IPS DF 4.7 (cell line): Measurements from ENCODE around the gene GREB1.

ENCODE experiments used
- DNase-seq: peaks from one replicate; pipeline ENCODE4 v3.0.0-alpha.2; 2013; ENCODE audit warnings: low spot score; ENCODE audit errors: extremely low read depth

Gene GREB1

DNA sequence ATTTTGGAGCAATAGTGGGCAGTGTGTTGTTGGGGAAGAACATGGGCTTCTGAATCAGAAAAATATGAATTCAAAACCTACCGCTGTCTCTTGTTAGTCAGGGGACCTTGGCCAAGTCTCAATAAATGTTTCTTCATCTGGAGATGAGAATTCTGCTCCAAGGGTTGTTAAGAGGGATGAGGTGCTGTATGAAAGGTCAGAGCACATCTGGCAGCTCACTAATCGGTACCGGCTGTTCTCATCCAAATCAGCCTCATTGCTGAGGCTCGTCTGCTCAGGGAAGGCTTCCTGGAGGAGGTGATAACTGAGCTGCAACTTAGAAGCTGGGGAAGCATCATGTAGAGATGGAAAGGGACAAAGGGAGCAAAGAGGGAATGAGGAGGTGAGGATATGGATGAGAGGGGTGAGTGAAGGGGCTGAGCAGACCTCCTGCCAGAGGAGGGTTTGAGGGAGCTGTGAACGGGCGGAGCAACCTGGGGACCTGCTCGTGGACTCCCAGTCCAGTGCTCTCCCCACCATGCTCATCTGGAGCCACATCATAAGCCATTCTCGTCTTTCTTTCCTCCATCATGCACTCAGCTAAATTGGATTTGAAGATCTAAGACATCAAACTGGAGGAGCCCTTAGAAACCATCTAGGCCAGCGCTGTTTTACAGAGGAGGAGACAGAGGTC is 47.4 kb downstream of the GREB1 start:
- no peak for DNase-seq

DNA sequence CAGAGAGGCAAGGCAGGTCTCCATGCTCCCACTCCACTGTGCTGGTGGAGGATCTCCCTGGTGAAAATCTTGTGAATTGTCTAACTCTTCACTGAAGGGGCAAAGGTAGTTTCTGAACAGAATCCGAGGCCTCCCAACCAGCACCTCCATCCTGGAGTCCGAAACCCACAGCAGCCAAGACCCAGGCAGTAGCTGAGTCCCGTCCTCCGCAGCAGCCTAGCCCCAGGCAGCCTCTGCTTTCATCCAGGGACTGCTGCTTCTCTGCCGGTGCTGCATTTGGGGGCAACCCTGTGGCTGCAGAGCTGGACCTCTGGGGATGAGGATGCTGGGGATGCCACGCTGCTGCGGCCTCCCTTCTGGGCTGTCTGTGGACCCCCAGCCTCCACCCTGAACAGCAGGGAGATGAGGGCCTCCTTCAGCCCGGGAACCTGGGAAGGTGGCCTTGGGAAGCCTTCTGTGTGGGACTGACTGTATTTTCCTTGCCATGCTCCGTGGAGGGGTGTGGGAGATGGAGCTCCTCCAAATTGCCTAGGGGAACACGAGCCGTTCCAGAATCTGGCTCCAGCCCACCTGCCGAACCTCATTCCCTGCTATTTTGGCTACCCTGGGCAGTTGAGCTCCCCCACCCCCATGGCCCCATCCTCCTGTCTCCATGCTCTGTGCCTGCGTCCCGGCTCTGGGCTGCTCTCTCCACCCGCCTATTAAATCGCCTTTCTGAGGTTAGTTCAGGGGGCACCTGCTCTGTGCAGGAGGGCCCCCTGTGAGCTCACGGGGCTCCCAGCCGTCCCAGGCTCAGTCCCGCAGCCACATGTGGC is 48.2 kb downstream of the GREB1 start:
- no peak for DNase-seq

DNA sequence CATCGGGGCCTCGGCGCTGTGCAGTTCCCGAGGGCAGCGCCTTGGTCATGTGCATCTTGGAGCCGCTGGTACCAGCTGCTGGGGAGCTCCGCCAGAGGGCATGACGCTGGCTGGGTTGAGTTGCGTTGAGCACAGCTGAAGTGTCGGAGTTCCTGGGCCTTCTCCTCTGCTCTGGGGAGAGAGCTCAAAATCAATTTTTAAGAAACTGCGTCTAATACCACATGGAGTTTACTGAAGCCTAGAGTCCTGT is 48.7 kb downstream of the GREB1 start:
- DNase-seq, result no peak

DNA sequence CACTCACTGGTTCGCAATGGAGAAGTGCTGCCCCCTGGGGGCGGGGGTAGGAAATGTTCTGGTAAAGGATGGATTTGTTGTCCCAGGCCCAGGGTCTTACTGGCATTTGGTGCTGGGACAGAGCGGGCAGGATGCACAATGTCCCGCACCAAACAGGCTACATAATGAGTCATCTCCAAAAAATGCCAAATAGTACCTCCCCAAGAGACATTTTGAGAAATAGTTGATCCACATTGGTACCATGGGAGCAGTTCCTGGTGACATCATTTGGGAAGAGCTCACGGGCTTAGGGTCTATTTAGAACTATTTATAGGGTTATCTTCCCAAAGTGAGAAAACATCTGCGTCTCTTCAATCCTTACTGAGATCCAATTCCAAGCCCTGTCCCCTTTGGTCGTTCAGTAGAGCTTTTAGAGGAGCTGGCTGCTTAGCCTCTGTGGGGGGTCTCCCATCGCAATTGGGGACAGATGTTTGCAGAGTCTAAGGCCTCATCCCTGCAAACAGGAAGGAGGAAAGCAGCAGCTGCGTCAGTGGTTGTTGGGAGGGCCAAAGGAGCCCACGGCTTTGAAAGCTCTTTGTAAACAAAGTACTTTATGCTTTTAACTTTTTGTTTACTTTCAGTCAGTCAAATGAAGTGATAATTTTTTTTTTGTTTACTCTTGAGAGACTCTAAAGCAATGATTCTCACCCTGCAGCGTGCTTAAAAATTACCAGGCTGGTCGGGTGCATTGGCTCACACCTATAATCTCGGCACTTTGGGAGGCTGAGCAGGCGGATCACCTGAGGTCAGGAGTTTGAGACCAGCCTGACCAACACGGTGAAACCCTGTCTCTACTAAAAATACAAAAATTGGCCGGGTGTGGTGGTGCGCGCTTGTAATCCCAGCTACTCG is 49.3 kb downstream of the GREB1 start:
- no peak for DNase-seq

GRCh38 chr2:11583840-11584524 is 50.1 kb downstream of the GREB1 start:
- DNase-seq, result no peak

- DNase-seq, result no peak
Measured at GRCh38 chr2:11584525-11585056, 50.7 kb downstream of the GREB1 start.

DNA sequence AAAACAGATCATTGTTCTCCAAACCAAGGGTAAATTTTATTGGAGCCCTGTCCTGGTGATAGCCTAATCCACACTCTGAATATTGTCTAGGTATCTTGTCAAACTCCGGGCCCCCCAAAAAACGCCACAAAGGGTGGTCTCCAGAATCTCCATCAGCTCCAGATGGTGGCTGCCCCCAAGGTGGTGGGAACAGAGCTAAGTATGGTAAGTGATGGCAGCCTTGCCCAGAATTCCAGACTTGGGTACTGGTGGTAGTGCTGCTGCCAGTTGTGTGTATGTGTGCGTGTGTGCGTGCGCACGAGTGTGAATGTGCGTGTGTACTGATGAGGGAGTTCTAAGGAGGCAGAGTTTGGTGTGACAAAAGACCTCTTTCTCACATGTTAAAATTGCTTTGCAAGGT is 51.2 kb downstream of the GREB1 start:
- DNase-seq, result no peak

- no peak for DNase-seq
Measured at GRCh38 chr2:11588228-11589110, 54.6 kb downstream of the GREB1 start.

DNA sequence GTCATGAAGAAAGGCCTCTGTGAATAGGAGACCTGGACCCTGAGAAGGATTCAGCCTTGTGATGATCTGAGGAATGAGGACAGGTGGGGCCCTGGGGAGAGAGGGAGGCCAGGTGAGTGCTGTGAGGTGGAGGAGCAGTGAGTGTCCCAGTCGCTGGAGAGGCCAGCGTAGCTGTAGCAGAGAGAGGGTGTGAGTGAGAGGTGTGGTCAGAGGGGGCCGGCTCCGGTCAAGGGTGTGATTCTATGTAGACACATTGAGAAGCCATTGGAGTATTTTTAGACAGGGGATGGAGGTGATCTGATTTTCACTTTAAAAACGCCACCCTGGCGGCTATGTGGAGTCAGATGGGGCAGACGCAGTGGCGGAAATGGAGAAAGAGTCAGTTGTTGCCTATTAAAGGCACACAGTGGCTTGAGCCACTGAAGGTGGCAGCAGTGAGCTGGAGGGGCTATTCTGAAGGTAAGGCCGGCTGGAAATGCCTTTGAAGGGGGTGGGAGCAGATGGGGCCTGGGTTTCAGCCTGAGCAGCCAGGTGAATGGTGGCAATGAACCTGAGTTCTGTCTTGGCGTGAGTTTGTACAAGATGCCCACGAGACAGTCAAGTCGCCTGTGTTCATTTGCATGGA is 55.6 kb downstream of the GREB1 start:
- DNase-seq, result no peak

GRCh38 chr2:11590193-11590592 is 56.3 kb downstream of the GREB1 start:
- DNase-seq, result no peak

DNA sequence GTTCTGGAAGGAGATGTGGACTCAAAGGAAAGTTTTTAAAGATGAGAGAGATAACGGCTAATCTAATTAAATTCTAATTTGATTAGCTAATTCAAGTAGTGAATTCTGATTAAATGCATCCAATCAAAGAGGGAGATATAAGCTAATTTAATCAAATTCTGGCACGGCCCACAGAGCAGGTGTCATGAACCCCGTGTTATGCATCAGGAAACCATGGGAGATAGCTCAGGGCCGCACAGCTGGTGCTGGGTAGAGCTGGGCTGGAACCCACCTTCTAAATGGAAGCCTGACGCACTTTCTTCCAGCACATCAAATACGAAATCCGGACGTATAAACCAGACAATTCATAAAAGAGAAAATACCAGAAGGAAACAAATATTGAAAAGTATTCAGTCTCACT is 57.2 kb downstream of the GREB1 start:
- DNase-seq, result no peak

DNA sequence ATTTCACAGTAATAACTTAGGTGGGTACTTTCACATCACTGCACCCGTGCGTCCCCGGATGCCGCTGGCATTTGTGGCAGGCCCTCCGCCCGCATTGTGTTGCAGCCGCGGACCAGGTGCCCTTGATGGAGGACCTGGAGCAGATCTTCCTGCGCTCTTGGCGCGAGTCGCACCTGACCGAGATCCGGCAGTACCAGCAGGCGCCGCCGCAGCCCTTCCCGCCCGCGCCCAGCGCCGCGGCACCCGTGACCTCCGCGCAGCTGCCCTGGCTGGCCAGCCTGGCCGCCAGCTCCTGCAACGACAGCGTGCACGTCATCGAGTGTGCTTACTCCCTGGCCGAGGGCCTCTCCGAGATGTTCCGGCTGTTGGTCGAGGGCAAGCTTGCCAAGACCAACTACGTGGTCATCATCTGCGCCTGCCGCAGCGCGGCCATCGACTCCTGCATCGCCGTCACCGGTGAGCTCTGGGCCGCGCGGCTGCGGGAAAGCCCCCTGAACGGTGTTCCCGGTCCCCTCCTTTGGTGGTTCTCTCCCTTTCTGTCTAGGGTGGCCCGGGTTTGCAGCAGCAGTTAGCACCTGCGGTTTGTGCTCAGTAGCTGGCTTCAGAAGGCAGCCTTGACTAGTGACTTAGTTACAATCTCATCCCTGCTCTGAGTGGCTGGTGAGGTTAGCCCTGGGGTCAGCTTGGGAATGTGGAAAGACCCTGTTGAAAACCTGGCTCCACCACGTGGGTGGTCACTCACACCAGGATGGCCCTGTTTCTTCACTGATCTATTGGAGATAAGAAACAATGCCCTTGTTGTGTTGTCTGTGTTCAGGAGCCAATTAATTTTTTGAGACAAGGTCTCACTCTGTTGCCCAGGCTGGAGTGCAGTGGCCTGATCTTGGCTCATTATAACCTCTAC is 59.1 kb downstream of the GREB1 start:
- DNase-seq, result no peak

GRCh38 chr2:11596801-11597200 is 63.0 kb downstream of the GREB1 start:
- DNase-seq, result no peak

GRCh38 chr2:11597538-11598225 is 63.8 kb downstream of the GREB1 start:
- DNase-seq, result no peak

DNA sequence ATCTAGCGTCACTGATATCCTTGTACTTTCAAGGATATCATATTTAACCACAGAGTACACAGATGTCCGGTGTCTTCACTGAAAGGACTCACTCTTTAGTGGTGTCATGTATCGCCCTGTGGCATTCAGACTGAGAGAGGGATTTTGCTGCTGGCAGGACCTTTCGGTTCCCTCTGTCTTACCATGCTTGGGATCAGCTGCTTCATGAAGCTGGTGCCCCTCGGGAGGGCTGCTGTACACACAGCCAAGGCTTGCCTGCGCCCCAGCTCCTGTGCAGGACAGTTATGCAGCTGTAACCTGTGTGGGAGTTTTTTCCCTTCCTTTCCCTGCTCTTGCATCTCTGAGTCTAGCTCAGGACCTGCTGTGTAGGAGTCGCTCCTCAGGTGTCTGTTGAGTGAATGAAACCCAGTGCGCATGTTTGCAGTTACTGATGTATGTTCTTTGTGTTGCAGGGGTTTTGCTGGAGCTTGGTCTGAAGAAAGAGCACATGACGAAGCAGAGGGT is 64.4 kb downstream of the GREB1 start:
- no peak for DNase-seq

DNA sequence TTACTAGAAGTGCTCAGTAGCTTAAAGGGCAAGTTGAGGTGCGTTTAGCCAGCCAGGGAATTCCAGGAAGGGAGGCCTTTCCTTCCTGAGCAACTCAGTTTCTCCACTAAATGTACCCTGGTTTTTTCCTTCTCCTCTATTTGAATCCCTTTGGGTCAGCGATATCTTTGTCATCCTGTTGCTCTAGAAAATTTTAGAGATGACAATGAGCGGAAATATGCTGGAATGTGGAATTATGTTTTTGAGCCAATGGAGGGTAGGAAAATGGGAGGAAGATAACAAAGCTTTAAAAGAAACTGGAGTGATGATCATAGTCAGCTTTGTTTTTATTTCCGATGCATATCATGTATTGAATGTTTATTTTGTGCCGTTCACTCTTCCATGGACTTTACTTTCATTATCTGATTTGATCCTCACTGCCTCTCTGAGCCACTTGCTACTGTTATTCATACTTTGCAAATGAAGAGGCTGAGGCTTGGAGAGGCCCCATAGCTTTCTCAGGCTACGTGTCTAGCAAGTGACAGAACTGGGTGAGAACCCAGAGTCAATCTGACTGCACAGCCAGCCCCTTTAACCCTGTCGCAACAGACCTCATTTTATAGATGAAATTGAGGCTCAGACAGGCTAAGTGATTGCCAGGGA is 68.8 kb downstream of the GREB1 start:
- no peak for DNase-seq

- DNase-seq, result no peak
Measured at GRCh38 chr2:11610624-11611242, 76.9 kb downstream of the GREB1 start.
